Activated T-helper 1 cell treated with anti-CD3 and anti-CD28 coated beads, Interleukin-12 subunit alpha, Interleukin-12 subunit beta, Interleukin-2, Interleukin-4 antibody, amounts not matched to agents 30 ng/mL and 10 ng/mL and 1 ng/mL, durations not matched to agents 14 hours and 24 hours and 36 hours (primary cell): Measurements from ENCODE around the gene ADCYAP1. TPM values are rescaled to one million over a fixed set of nuclear protein-coding genes. Genes with fewer than 3 reads are reported as not detected.

Experiments used
- DNase-seq: peaks from one replicate; pipeline ENCODE4 v3.0.0; 2021; ENCODE audit warnings: low spot score
- H3K27ac Mint-ChIP-seq: one replicate; pipeline ENCODE4 v1.8.0; 2021; ENCODE audit warnings: mild to moderate bottlenecking, mixed read lengths
- H3K27me3 Mint-ChIP-seq: one replicate; pipeline ENCODE4 v1.8.0; 2022; ENCODE audit warnings: mild to moderate bottlenecking, moderate library complexity, mixed read lengths; ENCODE audit not compliant: insufficient read depth
- H3K36me3 Mint-ChIP-seq: one replicate; pipeline ENCODE4 v1.8.0; 2021; ENCODE audit warnings: low read depth, mixed read lengths
- H3K4me1 Mint-ChIP-seq: one replicate; pipeline ENCODE4 v1.8.0; 2021; ENCODE audit warnings: low read depth, mixed read lengths
- H3K4me3 Mint-ChIP-seq: one replicate; pipeline ENCODE4 v1.8.0; 2021; ENCODE audit warnings: mild to moderate bottlenecking, moderate library complexity, mixed read lengths
- H3K9me3 Mint-ChIP-seq: one replicate; pipeline ENCODE4 v1.8.0; 2021; ENCODE audit warnings: mixed read lengths
- intact Hi-C: fragments of 100-400 bp; cut with micrococcal nuclease; formaldehyde crosslinking; loops from one replicate; pipeline ENCODE4 v1.15.1; 2024
- total RNA-seq: library from RNA; stranded (reverse); gene quantifications from 2 replicates; pipeline ENCODE4 v1.2.3, GENCODE V29; 2022

Gene ADCYAP1
- total RNA-seq, 1 donor from 2014 or later: not detected

DNA sequence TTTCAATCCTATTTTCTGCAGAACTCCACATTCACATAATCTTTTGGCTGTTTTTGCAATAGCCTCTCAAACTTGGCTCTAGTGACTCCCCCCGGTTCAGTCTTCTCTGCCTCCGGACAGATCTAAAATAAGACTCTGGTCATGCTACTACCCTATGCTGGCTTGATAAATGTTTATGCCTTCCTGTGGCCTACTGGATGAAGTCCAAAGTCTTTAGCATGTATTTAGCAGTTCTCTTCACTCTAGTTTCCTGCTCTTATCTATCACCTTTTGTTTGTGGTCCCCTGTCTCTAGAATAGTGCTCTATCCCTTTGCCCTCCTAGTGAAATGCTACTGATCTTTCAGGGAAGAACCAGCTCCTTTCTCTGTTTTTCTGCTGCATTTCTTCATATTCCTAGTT is 14.4 kb downstream of the ADCYAP1 start:
- H3K4me3 Mint-ChIP-seq: no peak overlapping the region
- H3K27me3 Mint-ChIP-seq: peaks cover 12% of the 10 kb centered on the region
- H3K4me1 Mint-ChIP-seq: no peaks in the 10 kb centered on the region
- H3K36me3 Mint-ChIP-seq: no peaks in the 10 kb centered on the region
- intact Hi-C loops: no loop called here
- no peak overlapping the region for H3K27ac Mint-ChIP-seq
- no peak for DNase-seq
- no peaks in the 10 kb centered on the region for H3K9me3 Mint-ChIP-seq

GRCh38 chr18:923144-923866 is 18.6 kb downstream of the ADCYAP1 start:
- DNase-seq: no peak
- H3K27ac Mint-ChIP-seq: no peak overlapping the region
- no peaks in the 10 kb centered on the region for H3K36me3 Mint-ChIP-seq
- intact Hi-C loops: no loop called here
- H3K4me3 Mint-ChIP-seq: no peak overlapping the region
- peaks cover 16% of the 10 kb centered on the region for H3K27me3 Mint-ChIP-seq
- H3K4me1 Mint-ChIP-seq: no peaks in the 10 kb centered on the region
- H3K9me3 Mint-ChIP-seq: no peaks in the 10 kb centered on the region

- intact Hi-C loops: no loop called here
- H3K36me3 Mint-ChIP-seq: no peaks in the 10 kb centered on the region
- DNase-seq: no peak
- no peaks in the 10 kb centered on the region for H3K4me1 Mint-ChIP-seq
- H3K27me3 Mint-ChIP-seq: peaks cover 11% of the 10 kb centered on the region
- H3K4me3 Mint-ChIP-seq: no peak overlapping the region
- no peak overlapping the region for H3K27ac Mint-ChIP-seq
- H3K9me3 Mint-ChIP-seq: no peaks in the 10 kb centered on the region
Measured at GRCh38 chr18:924987-925386, 20.3 kb downstream of the ADCYAP1 start.

- Mint-ChIP-seq H3K27me3 (peaks cover 10% of the 10 kb centered on the region), H3K9me3 (no peaks in the 10 kb centered on the region), H3K4me1 (no peaks in the 10 kb centered on the region), H3K36me3 (no peaks in the 10 kb centered on the region), H3K27ac (no peak overlapping the region), H3K4me3 (no peak overlapping the region)
- intact Hi-C loops: no loop called here
- no peak for DNase-seq
Measured at GRCh38 chr18:926946-927345, 22.3 kb downstream of the ADCYAP1 start.

DNA sequence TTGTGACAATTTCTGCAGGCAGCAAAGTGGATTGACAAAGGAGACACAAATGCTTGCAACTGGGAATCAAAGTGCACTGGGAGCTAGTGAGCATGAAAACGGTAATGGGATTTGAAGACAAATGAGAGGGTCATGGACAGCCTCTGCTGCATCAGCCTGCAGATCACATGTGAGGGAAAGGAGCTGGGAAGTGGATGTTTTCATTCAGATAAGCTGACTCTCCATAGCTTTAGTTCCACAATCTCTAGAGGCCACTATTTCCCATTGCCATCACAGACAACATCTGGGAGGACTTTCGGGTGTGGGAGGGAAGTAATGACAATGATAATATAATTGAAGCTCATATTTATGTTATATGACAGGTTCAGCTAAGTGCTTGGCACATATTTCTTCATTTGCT is 28.4 kb downstream of the ADCYAP1 start:
- intact Hi-C loops: no loop called here
- Mint-ChIP-seq H3K27me3 (peaks cover 7% of the 10 kb centered on the region), H3K36me3 (no peaks in the 10 kb centered on the region), H3K9me3 (no peaks in the 10 kb centered on the region), H3K4me1 (no peaks in the 10 kb centered on the region), H3K27ac (no peak overlapping the region), H3K4me3 (no peak overlapping the region)
- no peak for DNase-seq

DNA sequence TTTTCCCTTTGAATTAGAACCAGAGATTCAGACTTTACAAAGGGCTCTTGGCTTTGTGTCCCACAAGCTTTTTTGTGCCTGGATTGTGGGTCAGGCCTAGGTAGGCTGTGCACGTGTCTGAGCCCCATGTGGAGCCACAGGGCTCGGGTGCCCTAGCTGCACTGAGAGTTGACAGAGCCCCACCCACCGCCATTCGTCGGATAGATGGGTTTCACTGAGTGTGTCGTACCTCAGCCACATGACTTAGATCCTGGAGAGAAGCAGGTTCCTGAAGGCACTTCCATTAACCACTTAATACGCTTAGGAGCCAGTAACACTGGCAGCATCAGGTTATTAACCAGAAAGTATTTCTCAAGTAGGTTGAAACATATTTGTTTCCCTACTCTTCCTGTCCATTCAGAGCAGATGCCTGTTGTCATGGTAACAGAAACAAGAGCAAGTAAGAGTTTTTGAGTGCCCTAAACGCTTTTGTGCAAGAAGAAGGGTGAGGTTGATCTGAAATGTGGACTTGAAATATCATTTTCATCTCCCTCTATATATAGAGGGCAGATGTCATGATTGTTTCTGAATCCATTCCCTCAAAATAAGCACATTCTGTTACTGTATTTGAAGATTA is 30.0 kb downstream of the ADCYAP1 start:
- DNase-seq: no peak
- H3K4me1 Mint-ChIP-seq: no peaks in the 10 kb centered on the region
- intact Hi-C loops: no loop called here
- H3K27me3 Mint-ChIP-seq: peaks cover 7% of the 10 kb centered on the region
- H3K9me3 Mint-ChIP-seq: no peaks in the 10 kb centered on the region
- no peak overlapping the region for H3K4me3 Mint-ChIP-seq
- H3K36me3 Mint-ChIP-seq: no peaks in the 10 kb centered on the region
- no peak overlapping the region for H3K27ac Mint-ChIP-seq

DNA sequence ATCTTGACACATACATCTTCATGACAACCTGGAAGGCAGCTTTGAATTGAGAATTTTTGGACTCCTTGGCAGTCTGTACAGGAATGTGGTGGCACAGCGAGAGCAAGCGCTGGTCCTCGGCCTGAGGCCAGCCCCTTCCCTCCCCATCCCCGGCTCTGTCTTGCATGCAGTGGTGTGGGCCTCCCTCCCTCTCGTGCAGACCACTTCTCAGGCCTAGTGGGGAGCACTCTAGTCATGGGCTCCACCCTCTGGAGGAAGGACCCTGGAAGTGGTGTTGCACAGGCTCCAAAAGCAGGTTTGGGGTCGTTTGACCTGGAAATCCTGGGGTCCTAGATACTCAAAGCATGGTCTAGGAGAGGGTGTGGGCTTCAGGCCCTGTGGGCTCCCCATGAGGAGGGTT is 32.3 kb downstream of the ADCYAP1 start:
- H3K27me3 Mint-ChIP-seq: peaks cover 5% of the 10 kb centered on the region
- no peak overlapping the region for H3K27ac Mint-ChIP-seq
- H3K4me3 Mint-ChIP-seq: no peak overlapping the region
- no peaks in the 10 kb centered on the region for H3K4me1 Mint-ChIP-seq
- no peaks in the 10 kb centered on the region for H3K36me3 Mint-ChIP-seq
- intact Hi-C loops: no loop called here
- DNase-seq: no peak
- no peaks in the 10 kb centered on the region for H3K9me3 Mint-ChIP-seq

GRCh38 chr18:939166-939565 is 34.5 kb downstream of the ADCYAP1 start:
- no peaks in the 10 kb centered on the region for H3K9me3 Mint-ChIP-seq
- intact Hi-C loops: no loop called here
- H3K27me3 Mint-ChIP-seq: peaks cover 3% of the 10 kb centered on the region

GRCh38 chr18:939958-940357 is 35.3 kb downstream of the ADCYAP1 start:
- H3K27me3 Mint-ChIP-seq: peaks cover 3% of the 10 kb centered on the region
- no peak overlapping the region for H3K4me3 Mint-ChIP-seq
- intact Hi-C loops: no loop called here
- no peak overlapping the region for H3K27ac Mint-ChIP-seq
- no peak for DNase-seq
- no peaks in the 10 kb centered on the region for H3K4me1 Mint-ChIP-seq
- H3K36me3 Mint-ChIP-seq: no peaks in the 10 kb centered on the region
- no peaks in the 10 kb centered on the region for H3K9me3 Mint-ChIP-seq

More at GRCh38 chr18:939166-939565, 34.5 kb downstream of the ADCYAP1 start:
- Mint-ChIP-seq H3K4me3 (no peak overlapping the region), H3K27ac (no peak overlapping the region), H3K36me3 (no peaks in the 10 kb centered on the region), H3K4me1 (no peaks in the 10 kb centered on the region)
- no peak for DNase-seq

DNA sequence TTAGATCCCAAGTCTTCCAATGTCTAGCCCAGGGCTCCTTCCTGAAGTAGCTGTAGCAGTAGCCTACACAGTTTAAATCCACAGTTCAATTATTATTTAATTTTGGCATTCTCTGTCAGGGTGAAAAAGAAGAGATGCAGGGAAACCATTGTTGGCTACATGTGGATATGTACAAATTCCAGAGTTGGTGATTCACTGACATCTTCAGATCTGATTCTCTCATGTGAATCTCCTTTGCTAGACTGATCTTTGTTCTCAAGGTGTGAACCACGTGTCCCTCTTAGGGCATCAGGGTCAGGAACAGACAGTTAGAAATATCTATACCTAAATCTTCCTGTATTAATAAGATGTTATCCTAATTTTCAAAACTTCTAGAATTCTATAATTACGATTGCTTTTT is 36.7 kb downstream of the ADCYAP1 start:
- Mint-ChIP-seq H3K9me3 (no peaks in the 10 kb centered on the region), H3K36me3 (no peaks in the 10 kb centered on the region), H3K27me3 (no peaks in the 10 kb centered on the region), H3K4me3 (no peak overlapping the region), H3K27ac (no peak overlapping the region), H3K4me1 (no peaks in the 10 kb centered on the region)
- intact Hi-C loops: no loop called here
- no peak for DNase-seq

GRCh38 chr18:944440-944839 is 39.8 kb downstream of the ADCYAP1 start:
- DNase-seq: no peak
- H3K36me3 Mint-ChIP-seq: no peaks in the 10 kb centered on the region
- no peak overlapping the region for H3K27ac Mint-ChIP-seq
- no peaks in the 10 kb centered on the region for H3K27me3 Mint-ChIP-seq
- H3K9me3 Mint-ChIP-seq: no peaks in the 10 kb centered on the region
- H3K4me1 Mint-ChIP-seq: no peaks in the 10 kb centered on the region
- H3K4me3 Mint-ChIP-seq: no peak overlapping the region
- intact Hi-C loops: no loop called here

DNA sequence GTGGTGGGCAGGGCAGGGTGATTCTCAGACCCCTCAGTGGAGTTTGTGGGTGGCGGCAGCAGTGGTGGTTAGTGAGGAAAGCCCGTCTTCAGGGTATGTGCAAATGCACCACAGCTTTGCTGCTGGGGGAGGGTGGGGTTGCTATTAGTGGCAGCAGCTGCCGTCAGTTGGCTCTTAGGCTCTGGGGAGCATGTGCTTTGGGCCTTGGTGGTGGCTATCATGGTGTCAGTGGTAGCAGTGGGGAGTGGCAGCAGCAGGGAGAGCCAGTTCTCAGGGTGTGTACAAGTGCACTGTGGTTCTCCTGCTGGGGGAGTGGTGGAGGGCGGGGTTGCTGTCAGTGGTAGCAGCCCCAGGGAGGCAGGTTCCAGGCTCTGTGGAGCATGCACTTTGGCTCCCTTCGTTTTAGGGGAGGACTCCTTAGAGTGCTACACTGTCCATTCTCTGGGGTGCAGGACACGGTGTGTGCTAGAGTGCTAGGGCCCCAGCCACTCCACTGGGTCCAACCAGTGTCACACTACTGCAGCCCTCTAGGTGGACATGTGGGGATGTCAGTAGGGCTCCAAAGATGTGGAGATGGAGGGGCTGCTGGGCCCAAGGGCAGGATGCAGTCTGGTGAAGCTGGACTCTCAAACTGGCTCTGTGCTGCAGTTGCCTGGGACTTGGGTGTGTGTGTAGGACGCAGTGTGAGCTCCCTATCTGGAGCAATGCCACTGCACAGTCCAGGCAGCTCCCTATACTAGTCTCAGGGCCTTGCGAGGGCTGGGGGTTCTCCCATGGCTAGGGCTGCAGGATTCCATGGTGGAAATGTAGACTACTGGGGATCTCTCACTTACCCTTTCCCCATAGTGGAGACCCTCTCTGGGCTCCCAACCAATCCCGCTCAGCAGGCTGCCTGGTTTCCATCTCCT is 45.3 kb downstream of the ADCYAP1 start:
- Mint-ChIP-seq H3K27ac (no peak overlapping the region), H3K4me3 (no peak overlapping the region), H3K4me1 (no peaks in the 10 kb centered on the region), H3K9me3 (no peaks in the 10 kb centered on the region), H3K36me3 (no peaks in the 10 kb centered on the region), H3K27me3 (no peaks in the 10 kb centered on the region)
- intact Hi-C loops: no loop called here
- no peak for DNase-seq

DNA sequence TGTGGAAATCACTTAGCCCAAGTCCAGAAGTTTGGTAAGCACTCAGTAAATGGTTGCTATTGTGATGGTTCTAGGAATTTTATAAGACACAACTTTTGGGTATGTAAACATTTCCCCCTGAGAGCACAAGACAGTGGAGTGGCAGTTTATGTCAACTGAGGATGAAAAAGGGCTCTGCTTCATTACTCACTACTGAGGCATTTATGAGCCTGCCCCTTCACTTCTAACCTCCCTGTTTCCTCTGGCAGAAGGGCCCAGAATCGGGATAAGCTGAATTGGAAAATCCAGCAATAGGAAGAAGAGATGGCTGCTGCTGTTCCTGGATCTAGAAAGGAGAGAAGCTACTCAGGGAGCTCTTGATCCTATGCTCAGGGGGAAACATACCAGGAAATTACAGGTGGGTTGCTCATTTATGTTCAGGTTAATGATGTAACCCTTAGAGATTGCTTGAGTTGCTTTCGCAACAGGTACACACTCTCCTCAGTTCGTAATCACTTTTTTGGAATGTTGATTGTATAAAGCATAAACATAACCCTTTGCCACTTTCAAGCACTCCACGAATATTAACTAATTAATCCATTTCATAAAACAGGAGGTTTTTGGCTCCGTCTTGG is 46.3 kb downstream of the ADCYAP1 start:
- DNase-seq: no peak
- no peak overlapping the region for H3K4me3 Mint-ChIP-seq
- no peaks in the 10 kb centered on the region for H3K27me3 Mint-ChIP-seq
- no peaks in the 10 kb centered on the region for H3K4me1 Mint-ChIP-seq
- H3K27ac Mint-ChIP-seq: no peak overlapping the region
- intact Hi-C loops: no loop called here
- H3K9me3 Mint-ChIP-seq: no peaks in the 10 kb centered on the region
- no peaks in the 10 kb centered on the region for H3K36me3 Mint-ChIP-seq
